GM12892 (cell line): ENCODE results near the gene ZNF219.
"Not testable (repeated sequence)": the region's sequence is repeated elsewhere in the genome, so short reads cannot be mapped to it uniquely, and the experiment has no call there.

Experiments used
- DNase-seq: peaks from one replicate; pipeline ENCODE4 v3.0.0; 2011; ENCODE audit not compliant: insufficient read length
- FAIRE-seq: peaks from 2 replicates; lab custom pipeline; 2011; peaks lifted over from hg19 to GRCh38; lab: Jason Lieb, UNC
- POLR2A ChIP-seq: IDR thresholded peaks from 2 replicates; pipeline ENCODE4 v1.6.1; 2011; ENCODE audit warnings: low read depth, low read length, control low read depth
- POLR2AphosphoS5 ChIP-seq: IDR thresholded peaks from 2 replicates; pipeline ENCODE4 v1.6.1; 2011; ENCODE audit warnings: low read depth, low read length, control low read depth
- TAF1 ChIP-seq: IDR thresholded peaks from 2 replicates; pipeline ENCODE4 v1.6.1; 2011; ENCODE audit warnings: low read depth, mild to moderate bottlenecking, control low read depth, low read length, borderline replicate concordance

ZNF219 gene

DNA sequence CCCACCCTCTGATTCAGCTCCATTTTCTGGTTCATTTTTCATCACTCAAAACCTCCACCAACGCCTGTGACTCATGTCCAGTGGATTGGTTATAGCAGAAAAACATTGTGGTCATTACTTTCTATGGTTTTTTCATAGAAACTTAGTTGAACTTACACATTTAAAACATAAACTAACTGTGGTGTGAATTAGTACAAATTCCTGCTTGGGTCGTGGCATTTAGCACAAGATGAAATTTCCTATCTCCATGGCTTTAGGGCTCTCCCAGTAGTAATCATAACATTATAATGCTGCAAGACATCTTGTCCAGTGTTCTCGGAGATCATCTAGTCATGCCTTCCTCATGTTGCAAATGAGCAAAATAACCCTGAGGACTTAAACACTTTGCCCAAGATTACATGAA, 49.2 kb downstream of the ZNF219 start:
- no peak for DNase-seq
- FAIRE-seq = no peak
- TF ChIP-seq POLR2A (no peak), POLR2AphosphoS5 (no peak), TAF1 (no peak)

GRCh38 chr14:21048638-21049037, 49.8 kb downstream of the ZNF219 start:
- TF ChIP-seq POLR2AphosphoS5 (no peak), POLR2A (no peak), TAF1 (no peak)
- no peak for DNase-seq
- FAIRE-seq = no peak

DNA sequence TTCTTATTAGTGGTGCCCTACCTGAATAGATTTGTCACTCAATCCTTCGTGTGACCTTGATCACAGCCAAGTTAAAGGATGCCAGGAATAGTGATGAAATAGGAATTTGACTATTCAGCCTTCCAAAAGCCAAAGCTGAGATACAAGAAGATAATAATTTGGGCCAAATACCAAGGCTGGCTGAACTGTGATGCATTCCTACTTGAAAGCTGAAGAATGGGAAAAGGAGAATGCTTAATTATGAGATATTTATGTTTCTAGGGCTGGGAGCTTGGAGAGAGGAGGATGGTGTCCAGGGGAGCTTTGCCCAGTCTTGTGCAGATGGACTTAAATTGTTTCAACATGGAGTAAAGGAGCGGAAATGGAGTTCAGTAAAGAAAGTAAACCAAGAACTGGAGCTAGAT, 51.1 kb downstream of the ZNF219 start:
- FAIRE-seq (no peak), DNase-seq (no peak)
- TF ChIP-seq POLR2AphosphoS5 (no peak), TAF1 (no peak), POLR2A (no peak)

DNA sequence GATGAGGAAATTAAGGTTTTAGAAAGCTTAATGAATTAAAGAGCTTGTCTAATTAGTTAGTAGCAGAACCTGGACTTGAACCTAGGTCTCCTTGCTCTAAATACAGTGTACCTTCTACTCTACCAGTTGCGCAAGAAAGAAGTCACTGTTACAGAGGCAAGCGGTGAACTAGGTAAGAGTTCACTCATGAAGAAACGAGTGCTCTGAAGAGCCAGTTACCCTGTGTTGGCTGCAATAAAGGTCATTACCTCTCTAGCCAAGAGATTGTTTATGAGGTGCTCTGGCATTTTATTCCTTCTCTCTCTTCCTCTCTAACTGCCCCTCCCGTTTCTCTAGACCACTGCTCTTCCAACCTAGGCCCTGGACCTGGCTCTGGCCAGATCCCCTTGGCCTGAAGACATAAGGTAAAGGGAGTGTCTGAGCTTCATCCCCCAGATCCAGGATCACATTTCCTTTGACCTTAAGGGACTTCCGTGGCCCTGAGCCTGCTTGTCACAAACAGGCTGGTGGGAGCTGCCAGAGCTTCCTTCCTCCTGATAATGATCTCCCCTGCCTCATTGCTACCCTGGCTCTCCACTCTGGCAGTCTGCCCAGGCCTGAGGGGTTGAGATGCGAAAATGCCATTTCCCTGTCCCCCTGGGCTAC, 54.4 kb downstream of the ZNF219 start:
- FAIRE-seq (no peak), DNase-seq (no peak)
- TF ChIP-seq POLR2AphosphoS5 (no peak), TAF1 (no peak), POLR2A (no peak)

DNA sequence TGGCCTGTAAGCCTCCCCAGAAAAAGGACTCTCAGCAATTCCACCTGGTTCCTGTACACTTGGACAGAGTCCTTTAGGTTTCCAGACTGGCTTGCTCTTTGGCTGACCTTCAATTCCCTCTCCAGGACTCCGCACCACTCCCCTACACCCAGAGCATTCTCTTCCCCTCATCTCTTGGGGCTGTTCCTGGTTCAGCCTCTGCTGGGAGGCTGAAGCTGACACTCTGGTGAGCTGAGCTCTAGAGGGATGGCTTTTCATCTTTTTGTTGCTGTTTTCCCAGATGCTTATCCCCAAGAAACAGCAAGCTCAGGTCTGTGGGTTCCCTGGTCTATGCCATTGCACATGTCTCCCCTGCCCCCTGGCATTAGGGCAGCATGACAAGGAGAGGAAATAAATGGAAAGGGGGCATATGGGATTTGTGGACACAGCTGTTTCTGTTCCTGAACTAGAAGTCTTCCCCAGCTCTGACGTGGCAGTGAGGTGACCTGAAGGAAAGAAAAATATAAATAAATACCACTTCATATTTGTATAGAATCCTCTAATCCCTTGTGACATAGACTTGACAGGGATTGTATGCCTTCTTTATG, 55.0 kb downstream of the ZNF219 start:
- DNase-seq = no peak
- FAIRE-seq = no peak

DNA sequence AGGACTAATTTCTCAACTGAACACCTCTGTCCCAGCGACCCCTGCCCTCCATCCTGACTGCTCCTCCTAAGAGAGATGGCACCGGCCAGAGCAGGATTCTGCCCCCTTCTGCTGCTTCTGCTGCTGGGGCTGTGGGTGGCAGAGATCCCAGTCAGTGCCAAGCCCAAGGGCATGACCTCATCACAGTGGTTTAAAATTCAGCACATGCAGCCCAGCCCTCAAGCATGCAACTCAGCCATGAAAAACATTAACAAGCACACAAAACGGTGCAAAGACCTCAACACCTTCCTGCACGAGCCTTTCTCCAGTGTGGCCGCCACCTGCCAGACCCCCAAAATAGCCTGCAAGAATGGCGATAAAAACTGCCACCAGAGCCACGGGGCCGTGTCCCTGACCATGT, 55.5 kb downstream of the ZNF219 start:
- no peak for TF ChIP-seq TAF1
- no peak for FAIRE-seq

More for the DNA sequence above, 55.0 kb downstream of the ZNF219 start:
- TF ChIP-seq POLR2AphosphoS5 (no peak), TAF1 (no peak), POLR2A (no peak)

GRCh38 chr14:21041676-21042433, 56.6 kb downstream of the ZNF219 start, which contains the start of gene RNASE7:
RNASE7 (plus strand) TSS chr14:21042362; CDS start chr14:21042993, 631 bp downstream.
- no peak for DNase-seq
- no peak for FAIRE-seq
- no peak for TF ChIP-seq TAF1
- TF ChIP-seq POLR2A = no peak
- TF ChIP-seq POLR2AphosphoS5 = no peak

More for the DNA sequence above, 55.5 kb downstream of the ZNF219 start:
- no peak for DNase-seq

DNA sequence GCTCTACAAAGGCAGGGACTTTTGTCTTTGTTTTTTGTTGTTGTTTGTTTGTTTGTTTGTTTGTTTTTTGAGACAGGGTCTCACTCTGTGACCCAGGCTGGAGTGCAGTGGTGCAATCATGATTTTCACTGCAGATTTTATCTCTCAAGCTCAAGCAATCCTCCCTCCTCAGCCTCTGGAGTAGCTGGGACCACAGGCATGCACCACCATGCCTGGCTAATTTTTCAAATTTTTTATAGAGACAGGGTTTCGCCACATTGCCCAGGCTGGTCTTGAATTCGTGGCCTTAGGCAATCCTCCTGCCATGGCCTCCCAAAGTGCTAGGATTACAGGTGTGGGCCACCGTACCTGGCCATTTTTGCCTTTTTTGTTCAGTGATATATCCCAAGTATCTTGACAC, 57.5 kb downstream of the ZNF219 start:
- not testable (repeated sequence) for FAIRE-seq, DNase-seq

DNA sequence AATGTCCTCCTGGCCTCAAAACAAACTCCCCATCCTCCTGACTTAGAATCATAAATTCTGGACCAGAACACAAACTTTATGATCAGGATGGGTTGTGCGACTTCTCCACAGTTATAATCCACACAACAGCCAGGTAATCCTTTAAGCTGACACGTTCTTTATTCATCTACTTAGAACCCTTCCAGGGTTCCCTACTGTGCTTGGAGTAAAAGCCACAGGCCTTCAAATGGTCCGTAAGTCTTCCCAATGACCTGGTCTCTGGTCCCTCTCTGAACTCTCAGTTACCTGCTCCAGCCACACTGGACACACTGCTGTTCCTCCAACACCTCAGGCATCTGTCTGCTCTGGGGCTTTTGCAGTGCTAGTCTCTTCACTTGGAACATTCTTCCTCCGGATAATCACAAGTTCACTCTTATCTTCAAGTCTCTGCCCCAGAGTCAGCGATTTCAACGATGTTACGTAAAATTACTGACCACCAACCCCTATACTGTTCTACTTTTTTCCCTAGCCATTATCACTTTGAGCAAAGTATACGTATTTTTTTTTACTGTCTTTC, 58.0 kb downstream of the ZNF219 start:
- FAIRE-seq (no peak), DNase-seq (no peak)
- TF ChIP-seq TAF1 (no peak), POLR2AphosphoS5 (no peak)
